Iris pigment epithelial cell (primary cell): ENCODE results near the gene ST13.
"Not testable (repeated sequence)": the region's sequence is repeated elsewhere in the genome, so short reads cannot be mapped to it uniquely, and the experiment has no call there.

Experiments
- DNase-seq: peaks from one replicate; pipeline ENCODE4 v3.0.0-alpha.2; 2011; ENCODE audit warnings: low read depth

The ST13 gene

GRCh38 chr22:40782521-40782920 is 73.9 kb downstream of the ST13 start:
- DNase-seq, result peak; percentile 43

- DNase-seq, result not testable (repeated sequence)
Observed at GRCh38 chr22:40781749-40782148, 74.7 kb downstream of the ST13 start.
